22Rv1 (cell line): ENCODE data around the gene ZBTB1.

Source experiments
- ZFX ChIP-seq: fragments of 450-650 bp; IDR thresholded peaks from 2 replicates; pipeline ENCODE4 v1.6.1; 2017; ENCODE audit warnings: antibody characterized with exemption, borderline replicate concordance
- TF ChIP-seq, protein P1 (sequence below): fragments of 450-650 bp; IDR thresholded peaks from 2 replicates; pipeline ENCODE4 v1.5.1; 2017; ENCODE audit warnings: mild to moderate bottlenecking

- TF ChIP-seq ZFX, result no peak
- TF ChIP-seq, protein P1, sequence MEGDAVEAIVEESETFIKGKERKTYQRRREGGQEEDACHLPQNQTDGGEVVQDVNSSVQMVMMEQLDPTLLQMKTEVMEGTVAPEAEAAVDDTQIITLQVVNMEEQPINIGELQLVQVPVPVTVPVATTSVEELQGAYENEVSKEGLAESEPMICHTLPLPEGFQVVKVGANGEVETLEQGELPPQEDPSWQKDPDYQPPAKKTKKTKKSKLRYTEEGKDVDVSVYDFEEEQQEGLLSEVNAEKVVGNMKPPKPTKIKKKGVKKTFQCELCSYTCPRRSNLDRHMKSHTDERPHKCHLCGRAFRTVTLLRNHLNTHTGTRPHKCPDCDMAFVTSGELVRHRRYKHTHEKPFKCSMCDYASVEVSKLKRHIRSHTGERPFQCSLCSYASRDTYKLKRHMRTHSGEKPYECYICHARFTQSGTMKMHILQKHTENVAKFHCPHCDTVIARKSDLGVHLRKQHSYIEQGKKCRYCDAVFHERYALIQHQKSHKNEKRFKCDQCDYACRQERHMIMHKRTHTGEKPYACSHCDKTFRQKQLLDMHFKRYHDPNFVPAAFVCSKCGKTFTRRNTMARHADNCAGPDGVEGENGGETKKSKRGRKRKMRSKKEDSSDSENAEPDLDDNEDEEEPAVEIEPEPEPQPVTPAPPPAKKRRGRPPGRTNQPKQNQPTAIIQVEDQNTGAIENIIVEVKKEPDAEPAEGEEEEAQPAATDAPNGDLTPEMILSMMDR, result no peak
Measured at GRCh38 chr14:64563696-64564095, 59.1 kb downstream of the ZBTB1 start.
